Calu3 (cell line): Measurements from ENCODE around the gene FCRL6. TPM values are rescaled to one million over a fixed set of nuclear protein-coding genes. Genes with fewer than 3 reads are reported as not detected.
A peak's percentile ranks its signal among the peaks of the same experiment; 100 is the strongest.

ENCODE experiments used
- BruUV-seq: library from RNA; stranded (reverse); fragments of 400-500 nt; replicated peaks from 2 replicates; lab custom pipeline; 2021; lab: Mats Ljungman, UMichigan
- CTCF ChIA-PET: fragments of 300-600 bp; sonication (Branson Sonifier 250); formaldehyde crosslinking; loops from one replicate; lab custom pipeline; 2022; ENCODE audit warnings: antibody characterized with exemption; lab: Charles Lee
- DNase-seq: peaks from one replicate; pipeline ENCODE4 v3.0.0; 2022
- H3K27ac Mint-ChIP-seq: one replicate; pipeline ENCODE4 v1.8.0; 2022; ENCODE audit warnings: mixed read lengths; ENCODE audit not compliant: unreplicated experiment
- H3K27me3 Mint-ChIP-seq: one replicate; pipeline ENCODE4 v1.8.0; 2022; ENCODE audit warnings: mixed read lengths; ENCODE audit not compliant: unreplicated experiment
- H3K36me3 Mint-ChIP-seq: one replicate; pipeline ENCODE4 v1.8.0; 2022; ENCODE audit warnings: mild to moderate bottlenecking, moderate library complexity, mixed read lengths; ENCODE audit not compliant: insufficient read depth, unreplicated experiment
- H3K4me1 Mint-ChIP-seq: one replicate; pipeline ENCODE4 v1.8.0; 2022; ENCODE audit warnings: mild to moderate bottlenecking, low read depth, mixed read lengths; ENCODE audit not compliant: unreplicated experiment
- H3K4me3 Mint-ChIP-seq: one replicate; pipeline ENCODE4 v1.8.0; 2022; ENCODE audit warnings: mild to moderate bottlenecking, low read depth, moderate library complexity, mixed read lengths; ENCODE audit not compliant: unreplicated experiment
- H3K9me3 Mint-ChIP-seq: one replicate; pipeline ENCODE4 v1.8.0; 2022; ENCODE audit warnings: low read depth, mixed read lengths; ENCODE audit not compliant: unreplicated experiment
- CTCF ChIP-seq: fragments of 200-600 bp; IDR thresholded peaks from one replicate; pipeline ENCODE4 v1.8.0; 2022; ENCODE audit warnings: antibody characterized with exemption; ENCODE audit not compliant: unreplicated experiment
- intact Hi-C: fragments of 100-400 bp; cut with micrococcal nuclease; formaldehyde crosslinking; loops from one replicate; pipeline ENCODE4 v1.10.0; 2022; ENCODE audit not compliant: unreplicated experiment
- total RNA-seq: library from RNA; stranded (reverse); gene quantifications from 2 replicates; pipeline ENCODE4 v1.2.3, GENCODE V29; 2022

The FCRL6 gene
- total RNA-seq, 1 experiment from 2014 or later, result not detected

- no peak overlapping the region for H3K27ac Mint-ChIP-seq
- BruUV-seq, result no TSS peak
- no peak for TF ChIP-seq CTCF
- H3K4me3 Mint-ChIP-seq, result no peak overlapping the region
- no peaks in the 10 kb centered on the region for H3K36me3 Mint-ChIP-seq
- CTCF ChIA-PET, result interaction anchor here (0.7 kb wide), 1 partner anchor 1807 kb away, joined by 4 read pairs; no protein-coding TSS in a partner anchor
- H3K27me3 Mint-ChIP-seq, result peaks cover 74% of the 10 kb centered on the region
- intact Hi-C loops, result no loop called here
- no peak for DNase-seq
- H3K4me1 Mint-ChIP-seq, result no peaks in the 10 kb centered on the region
- no peaks in the 10 kb centered on the region for H3K9me3 Mint-ChIP-seq
Measured at GRCh38 chr1:159827549-159827948, 25.4 kb downstream of the FCRL6 start.

GRCh38 chr1:159828176-159828575 is 26.0 kb downstream of the FCRL6 start:
- Mint-ChIP-seq H3K36me3 (no peaks in the 10 kb centered on the region), H3K4me1 (no peaks in the 10 kb centered on the region), H3K27ac (no peak overlapping the region), H3K9me3 (no peaks in the 10 kb centered on the region), H3K4me3 (no peak overlapping the region), H3K27me3 (peaks cover 74% of the 10 kb centered on the region)
- no peak for DNase-seq
- CTCF ChIA-PET, result interaction anchor here (0.6 kb wide), 1 partner anchor 72 kb away, joined by 3 read pairs; the partner anchor contains the start of gene CFAP45
- intact Hi-C loops, result loop anchor here (2.0 kb wide), 1 partner anchor 63 kb away; no protein-coding TSS in a partner anchor
- TF ChIP-seq CTCF, result no peak
- BruUV-seq, result no TSS peak

DNA sequence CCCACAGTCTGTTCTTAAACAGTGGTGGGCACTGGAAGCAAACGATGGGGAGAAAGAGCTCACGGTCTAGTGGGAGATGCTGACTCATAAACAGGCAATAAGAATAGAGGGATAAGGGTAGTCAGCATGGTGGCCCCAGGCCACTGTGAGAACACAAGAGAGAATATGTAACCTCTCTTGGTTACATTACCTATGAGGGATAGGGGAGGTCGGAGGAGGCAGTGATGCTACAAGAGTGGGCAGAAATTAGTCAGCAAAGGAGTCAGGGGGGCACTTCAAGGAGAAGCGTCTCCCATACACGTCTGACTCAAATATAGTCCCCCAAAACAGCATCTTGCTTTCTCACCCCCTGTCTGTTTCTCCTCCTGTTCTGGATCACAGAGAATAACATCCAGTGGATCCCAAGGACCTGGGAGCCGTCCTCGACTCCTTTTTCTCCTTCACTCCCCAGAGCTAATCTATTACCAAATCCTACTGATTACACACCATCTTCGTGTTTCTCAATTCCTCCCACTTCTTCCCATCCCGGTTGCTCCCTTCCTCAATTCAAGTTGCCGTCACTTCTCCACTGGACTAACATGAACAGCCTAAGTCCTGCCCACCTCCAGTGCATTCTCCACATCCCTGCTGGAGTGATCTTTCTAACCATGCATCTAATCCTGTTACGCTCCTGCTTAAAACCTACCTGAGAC is 26.6 kb downstream of the FCRL6 start:
- TF ChIP-seq CTCF, result no peak
- intact Hi-C loops, result loop anchor here (2.0 kb wide), 1 partner anchor 62 kb away; no protein-coding TSS in a partner anchor
- Mint-ChIP-seq H3K4me3 (no peak overlapping the region), H3K27ac (no peak overlapping the region), H3K9me3 (no peaks in the 10 kb centered on the region), H3K36me3 (no peaks in the 10 kb centered on the region), H3K27me3 (peaks cover 74% of the 10 kb centered on the region), H3K4me1 (no peaks in the 10 kb centered on the region)
- CTCF ChIA-PET, result interaction anchor here (0.6 kb wide), 1 partner anchor 71 kb away, joined by 3 read pairs; the partner anchor contains the start of gene CFAP45
- DNase-seq, result no peak
- no TSS peak for BruUV-seq

GRCh38 chr1:159829273-159829634 is 27.1 kb downstream of the FCRL6 start:
- Mint-ChIP-seq H3K36me3 (no peaks in the 10 kb centered on the region), H3K27ac (no peak overlapping the region), H3K4me1 (no peaks in the 10 kb centered on the region), H3K9me3 (no peaks in the 10 kb centered on the region), H3K27me3 (peaks cover 74% of the 10 kb centered on the region), H3K4me3 (no peak overlapping the region)
- peak; percentile 70 for TF ChIP-seq CTCF
- BruUV-seq, result no TSS peak
- CTCF ChIA-PET, result interaction anchor here (1.0 to 1.2 kb wide), 2 partner anchors 30 to 66 kb away, joined by 3 read pairs; no protein-coding TSS in a partner anchor
- DNase-seq, result peak; percentile 63
- intact Hi-C loops, result loop anchor here (2.0 kb wide), 1 partner anchor 62 kb away; no protein-coding TSS in a partner anchor
